Stimulated activated CD4-positive, alpha-beta T cell treated with anti-CD3 and anti-CD28 coated beads, Interleukin-4, amount 100 ng/mL, for 1 hour (primary cell): ENCODE data around the gene CLDN18.

Source experiments
- DNase-seq: peaks from one replicate; pipeline ENCODE4 v3.0.0-alpha.2; 2020

CLDN18 gene

DNA sequence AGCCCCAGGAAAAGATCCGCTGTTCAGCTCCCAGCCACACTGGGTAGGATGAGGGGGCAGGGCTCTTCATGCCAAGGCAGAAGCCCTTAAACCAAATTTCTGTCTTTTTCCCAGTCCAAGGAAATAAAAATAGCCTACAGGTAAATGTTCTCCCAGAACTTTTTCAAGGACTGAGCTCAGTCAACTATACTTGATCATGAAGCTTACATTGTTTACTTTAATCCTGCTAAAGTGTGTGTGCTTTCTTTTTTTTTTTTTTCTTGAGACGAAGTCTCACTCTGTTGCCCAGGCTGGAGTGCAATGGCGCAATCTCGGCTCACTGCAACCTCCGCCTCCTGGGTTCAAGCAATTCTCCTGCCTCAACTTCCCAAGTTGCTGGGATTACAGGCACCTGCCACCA is 17.9 kb downstream of the CLDN18 start:
- no peak for DNase-seq

DNA sequence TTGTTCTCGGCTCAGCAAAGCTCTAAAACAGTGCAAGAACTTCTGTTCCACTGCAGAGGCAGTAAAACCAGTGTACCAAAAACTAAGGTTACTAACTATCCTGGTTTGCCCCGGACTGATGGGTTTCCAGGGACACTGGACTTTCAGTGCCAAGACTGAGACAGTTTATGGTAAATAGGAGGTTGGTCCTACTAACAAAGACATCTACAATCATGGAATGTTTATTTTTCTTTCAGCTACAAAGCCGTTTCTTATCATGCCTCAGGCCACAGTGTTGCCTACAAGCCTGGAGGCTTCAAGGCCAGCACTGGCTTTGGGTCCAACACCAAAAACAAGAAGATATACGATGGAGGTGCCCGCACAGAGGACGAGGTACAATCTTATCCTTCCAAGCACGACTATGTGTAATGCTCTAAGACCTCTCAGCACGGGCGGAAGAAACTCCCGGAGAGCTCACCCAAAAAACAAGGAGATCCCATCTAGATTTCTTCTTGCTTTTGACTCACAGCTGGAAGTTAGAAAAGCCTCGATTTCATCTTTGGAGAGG is 20.8 kb downstream of the CLDN18 start:
- no peak for DNase-seq

DNA sequence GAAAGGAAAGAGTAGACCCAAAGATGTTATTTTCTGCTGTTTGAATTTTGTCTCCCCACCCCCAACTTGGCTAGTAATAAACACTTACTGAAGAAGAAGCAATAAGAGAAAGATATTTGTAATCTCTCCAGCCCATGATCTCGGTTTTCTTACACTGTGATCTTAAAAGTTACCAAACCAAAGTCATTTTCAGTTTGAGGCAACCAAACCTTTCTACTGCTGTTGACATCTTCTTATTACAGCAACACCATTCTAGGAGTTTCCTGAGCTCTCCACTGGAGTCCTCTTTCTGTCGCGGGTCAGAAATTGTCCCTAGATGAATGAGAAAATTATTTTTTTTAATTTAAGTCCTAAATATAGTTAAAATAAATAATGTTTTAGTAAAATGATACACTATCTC is 21.6 kb downstream of the CLDN18 start:
- DNase-seq: no peak

DNA sequence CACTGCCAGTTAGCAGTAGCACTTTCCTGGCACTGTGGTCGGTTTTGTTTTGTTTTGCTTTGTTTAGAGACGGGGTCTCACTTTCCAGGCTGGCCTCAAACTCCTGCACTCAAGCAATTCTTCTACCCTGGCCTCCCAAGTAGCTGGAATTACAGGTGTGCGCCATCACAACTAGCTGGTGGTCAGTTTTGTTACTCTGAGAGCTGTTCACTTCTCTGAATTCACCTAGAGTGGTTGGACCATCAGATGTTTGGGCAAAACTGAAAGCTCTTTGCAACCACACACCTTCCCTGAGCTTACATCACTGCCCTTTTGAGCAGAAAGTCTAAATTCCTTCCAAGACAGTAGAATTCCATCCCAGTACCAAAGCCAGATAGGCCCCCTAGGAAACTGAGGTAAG is 22.6 kb downstream of the CLDN18 start:
- no peak for DNase-seq

DNA sequence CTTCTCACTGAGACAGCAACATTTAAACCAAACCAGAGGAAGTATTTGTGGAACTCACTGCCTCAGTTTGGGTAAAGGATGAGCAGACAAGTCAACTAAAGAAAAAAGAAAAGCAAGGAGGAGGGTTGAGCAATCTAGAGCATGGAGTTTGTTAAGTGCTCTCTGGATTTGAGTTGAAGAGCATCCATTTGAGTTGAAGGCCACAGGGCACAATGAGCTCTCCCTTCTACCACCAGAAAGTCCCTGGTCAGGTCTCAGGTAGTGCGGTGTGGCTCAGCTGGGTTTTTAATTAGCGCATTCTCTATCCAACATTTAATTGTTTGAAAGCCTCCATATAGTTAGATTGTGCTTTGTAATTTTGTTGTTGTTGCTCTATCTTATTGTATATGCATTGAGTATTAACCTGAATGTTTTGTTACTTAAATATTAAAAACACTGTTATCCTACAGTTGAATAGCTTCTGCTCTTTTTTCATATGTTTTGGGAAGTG is 23.3 kb downstream of the CLDN18 start:
- no peak for DNase-seq

DNA sequence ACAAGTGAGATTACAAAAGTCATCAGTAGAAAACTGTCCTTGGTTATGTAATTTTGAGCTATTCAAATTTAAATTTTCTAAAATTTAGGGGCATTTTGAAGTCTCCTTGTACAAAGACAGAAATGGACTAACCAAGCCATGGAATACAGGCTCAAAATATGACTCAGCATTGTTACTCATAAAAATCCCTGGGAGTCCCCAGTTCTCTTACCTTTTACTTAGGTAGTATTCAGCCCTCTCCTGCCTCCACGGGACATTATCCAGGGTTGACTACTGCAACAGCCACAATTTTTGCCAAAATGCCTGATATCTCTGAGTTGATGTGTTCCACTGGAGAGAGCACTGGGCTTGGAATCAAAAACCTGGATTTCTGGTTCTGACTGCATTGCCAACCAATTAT is 25.0 kb downstream of the CLDN18 start:
- DNase-seq: no peak

DNA sequence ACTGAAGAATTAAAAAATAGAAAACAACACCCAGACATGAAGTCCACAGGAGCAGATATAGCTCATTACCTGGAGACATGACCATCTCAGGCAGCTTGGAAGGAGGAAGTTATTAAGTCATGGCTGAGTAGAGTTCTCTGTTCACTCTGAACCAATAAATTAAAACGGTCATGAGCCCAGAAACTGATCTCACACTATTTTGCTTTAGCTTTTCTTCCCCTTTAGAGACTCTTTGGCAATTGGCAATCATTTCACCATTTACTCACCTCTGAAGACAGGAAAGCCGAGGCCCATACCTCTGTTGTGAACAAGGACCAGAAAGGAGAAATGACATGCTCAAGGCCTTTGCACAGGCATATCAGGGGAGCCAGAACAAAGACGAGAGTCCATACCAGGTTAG is 26.6 kb downstream of the CLDN18 start:
- DNase-seq: no peak

DNA sequence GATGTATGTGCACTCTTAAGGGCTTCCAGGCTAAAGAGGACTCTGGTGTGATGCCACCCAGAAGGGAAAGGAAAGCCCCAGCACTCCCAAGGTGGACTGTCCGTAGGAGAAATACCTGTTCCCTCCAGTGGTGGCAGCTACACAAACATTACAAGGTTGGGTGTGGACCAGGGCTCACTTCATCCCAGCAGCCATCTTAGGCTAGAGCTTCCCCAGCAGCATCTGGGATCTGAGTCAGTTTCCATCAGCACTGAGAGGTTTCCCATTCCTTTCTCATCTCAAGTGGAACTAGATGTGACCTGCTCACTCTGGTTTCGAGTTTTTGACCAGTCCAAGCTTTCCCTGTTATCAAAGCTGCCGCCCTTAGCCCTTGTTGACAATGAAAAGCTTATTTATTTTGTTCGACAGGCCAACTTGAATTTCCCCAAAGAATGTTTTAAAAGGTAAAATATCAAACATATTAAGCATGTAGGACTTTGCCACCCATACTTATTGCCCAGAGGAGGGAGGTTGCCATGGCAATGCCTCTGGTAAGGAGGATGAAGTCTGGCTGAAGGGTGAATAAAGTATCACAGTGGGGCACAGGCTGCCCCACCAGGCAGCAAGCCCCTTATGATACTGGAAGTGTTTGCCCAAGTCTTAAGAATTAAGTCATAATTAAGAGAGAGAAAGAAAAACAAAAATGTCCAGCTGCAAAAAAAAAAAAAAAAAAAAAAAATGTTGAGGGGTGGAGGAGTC is 28.9 kb downstream of the CLDN18 start:
- DNase-seq: no peak

DNA sequence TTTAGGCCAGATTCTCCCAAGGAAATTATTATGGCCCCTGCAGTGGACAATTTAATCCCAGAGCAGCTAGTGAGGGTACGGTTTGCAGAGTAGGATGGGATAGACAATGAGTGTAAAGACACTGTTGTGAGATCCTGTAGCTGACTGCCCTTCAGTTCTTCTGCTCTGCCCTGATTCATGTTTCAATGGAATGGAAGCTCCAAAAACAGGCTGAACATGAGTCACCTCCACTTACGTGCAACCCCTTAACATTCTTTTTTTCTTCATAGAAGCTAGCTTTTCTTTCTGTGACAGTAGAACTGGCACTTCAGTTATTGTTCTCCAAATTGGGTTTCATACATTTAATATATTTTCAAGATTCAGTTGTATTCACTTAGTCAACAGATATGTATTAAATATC is 32.1 kb downstream of the CLDN18 start:
- no peak for DNase-seq

DNA sequence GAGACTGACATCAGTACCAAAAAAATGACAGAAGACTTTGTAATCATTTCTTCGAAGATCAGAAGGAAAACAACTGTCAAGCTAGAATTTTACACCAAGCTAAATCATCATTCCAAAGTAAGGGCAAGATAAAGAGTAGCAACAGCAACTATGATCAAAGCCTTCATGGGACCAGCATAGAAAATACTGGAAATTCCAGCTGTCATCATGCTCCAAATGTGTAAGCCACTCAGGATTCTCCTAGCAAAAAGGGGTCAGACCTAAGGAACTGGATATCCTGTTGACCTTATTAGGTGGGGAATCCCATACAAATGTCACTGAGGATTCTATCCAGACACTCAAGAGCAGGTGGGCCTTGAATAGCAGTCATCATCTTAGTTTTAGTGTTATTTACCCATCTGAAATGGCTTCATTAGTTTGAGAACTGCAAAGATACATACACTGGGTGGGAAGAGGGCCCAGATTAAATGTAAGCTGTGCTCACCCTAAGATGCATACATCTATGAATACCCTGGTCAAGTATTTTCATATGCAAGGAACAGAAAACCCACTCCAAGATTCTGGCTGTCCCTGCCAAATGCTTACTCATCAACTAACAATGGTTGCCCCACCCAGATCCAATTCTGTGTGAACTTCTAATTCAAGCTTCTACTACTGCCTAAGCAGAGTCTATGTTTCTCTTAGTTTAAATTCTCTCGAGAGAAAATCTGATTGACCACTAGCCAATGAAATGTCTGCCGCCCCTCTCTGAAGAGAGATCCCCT is 33.5 kb downstream of the CLDN18 start:
- no peak for DNase-seq

DNA sequence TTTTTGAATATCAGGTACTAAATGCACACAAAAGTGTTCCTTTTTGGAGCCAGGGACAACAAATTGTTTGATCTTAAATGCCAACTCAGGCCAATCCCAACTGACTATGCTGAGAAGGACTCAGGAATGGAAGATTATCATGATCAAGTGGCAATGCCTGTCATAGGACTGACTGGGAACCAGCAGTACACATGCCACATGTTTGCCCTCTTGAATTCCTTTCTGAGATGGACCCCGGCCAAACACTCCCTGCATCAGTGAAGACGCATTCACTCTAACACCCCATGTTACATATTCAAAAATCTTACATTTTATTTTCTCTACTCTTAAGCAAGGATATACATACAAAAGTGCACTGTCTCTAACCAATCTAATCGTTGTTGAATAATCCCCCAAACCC is 36.1 kb downstream of the CLDN18 start:
- no peak for DNase-seq

DNA sequence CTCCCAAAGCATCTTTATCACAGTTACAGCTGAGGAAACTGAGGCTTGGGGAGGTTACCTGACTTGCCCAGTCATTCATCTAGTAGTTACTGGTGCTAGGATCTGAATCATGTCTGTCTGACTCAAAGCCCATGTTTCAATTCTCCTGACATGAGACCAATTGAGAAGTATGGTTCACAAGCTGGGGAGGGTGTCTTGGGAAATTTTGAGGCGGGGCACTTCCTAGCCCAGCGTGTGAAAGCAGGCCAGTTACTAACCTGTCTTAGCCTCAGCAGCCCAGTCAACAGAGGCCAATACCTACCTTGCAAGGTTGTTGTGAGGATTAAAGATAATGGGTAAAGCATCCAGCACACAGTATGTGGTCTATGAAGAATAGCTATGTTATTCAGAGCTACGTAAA is 37.0 kb downstream of the CLDN18 start:
- no peak for DNase-seq

DNA sequence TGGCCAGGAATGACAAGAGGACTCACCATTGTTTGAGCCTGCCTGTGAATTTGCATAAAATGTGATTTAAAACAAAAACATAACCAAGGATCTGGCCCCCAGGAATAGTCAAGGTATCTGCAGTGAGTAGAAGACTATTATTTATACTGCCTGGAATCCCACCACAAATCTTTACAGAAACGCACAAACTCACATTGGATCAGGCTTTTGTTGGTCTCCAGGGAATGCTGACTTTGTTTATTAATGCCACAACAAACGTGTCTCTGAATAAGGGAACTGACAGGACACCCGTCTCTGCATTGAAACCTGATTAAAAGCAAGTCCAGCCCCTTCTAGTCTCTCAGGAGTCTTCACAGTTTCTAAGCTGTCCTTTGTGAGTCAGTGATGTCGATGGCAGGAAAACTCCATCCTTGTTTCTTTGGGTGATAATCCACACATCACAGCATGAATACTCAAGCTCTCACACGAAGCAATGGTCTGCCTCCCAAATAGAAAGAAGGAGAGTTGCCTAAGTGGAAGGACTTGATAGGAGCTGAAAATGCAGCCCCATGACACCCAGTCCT is 37.7 kb downstream of the CLDN18 start:
- no peak for DNase-seq

DNA sequence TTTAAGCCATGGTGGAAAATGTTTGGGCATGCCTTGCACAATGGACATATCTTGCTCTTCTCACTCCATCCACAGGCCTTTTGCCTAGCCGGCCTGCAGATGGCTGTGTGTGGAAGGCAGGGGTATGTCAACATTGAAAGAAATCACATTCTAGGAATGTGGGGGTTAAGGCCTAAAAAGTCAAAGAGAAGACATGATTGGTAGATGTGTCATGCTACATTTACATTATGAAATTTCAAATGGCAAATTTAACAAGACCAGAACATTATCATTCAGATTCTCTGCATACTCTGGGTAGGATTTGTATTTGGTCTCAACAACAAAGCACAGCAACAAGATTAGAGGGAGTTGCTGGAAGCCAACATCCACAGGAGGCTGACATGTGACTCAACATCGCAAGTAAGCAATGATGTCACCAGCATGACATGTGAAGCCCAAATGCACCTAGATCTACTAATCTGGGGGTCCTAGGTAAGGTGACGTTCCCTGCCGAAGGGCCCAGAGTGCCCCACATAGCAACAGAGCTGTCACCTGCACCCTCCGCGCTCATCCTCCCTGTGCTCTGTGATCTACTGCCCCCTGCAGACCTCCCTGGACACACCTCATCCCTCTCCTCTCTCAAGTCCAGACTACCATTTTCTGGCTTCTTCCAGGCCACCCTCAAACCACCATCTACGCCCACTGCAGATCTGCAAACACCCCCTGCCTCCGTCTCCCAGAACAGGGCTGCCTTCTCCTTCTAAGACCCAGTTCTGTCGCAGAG is 39.4 kb downstream of the CLDN18 start:
- no peak for DNase-seq

DNA sequence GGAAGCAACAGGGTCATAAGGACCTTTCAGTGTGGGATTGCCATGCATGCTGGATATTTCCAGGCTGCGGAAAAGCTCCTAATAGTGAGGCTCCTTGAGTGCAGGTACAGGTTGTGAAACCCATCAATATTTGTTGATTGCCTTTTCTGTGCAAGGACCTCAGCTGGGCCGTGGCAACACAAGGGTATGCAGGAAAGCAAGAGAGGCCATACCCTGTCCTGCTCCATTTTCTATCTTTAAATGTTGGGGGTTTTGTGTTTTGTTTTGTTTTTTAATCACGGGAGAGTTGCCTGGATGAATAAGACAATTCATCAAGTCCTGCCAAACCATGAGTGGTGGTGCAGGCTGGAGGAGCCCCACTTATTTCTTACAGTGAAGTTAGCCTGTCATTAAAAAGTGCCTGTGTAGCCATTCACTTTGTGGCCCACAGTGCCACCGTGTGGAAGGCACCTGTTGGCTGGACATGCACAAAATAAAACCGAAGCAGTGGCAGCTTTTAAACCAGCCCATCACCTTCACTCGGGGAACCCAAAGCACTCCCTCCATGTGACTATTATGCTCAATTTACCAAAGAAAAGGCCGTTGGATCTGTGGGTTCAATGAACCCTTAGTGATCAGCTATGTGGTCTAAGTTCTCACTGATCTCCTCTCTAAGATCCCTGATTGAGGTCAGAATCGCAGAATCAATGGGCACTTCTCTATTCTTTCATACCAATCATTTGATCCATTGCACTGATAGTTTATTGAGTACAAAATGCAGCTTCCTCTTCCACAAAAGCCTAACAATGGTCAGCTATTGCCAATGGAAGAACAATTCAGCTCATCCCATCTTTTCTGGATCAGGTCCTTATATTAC is 42.2 kb downstream of the CLDN18 start:
- no peak for DNase-seq

DNA sequence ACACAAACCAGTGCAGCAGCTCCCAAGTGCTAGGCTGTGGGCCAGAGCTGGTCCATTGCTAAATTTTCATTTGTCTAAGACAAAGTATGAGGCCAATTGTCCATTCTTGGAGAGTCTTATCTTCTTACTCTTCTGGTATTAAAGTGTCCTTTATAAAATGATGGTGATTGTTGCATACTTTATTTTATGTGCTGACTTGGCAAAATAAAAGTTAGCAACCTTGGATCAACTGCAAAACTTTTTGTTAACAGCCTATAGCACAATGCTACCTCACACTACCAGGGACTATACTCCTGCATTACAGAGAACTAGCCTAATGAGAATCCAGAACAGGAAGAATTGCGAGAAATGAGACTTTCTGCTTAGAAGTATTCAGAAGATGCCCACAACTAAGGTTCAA is 44.1 kb downstream of the CLDN18 start:
- no peak for DNase-seq

DNA sequence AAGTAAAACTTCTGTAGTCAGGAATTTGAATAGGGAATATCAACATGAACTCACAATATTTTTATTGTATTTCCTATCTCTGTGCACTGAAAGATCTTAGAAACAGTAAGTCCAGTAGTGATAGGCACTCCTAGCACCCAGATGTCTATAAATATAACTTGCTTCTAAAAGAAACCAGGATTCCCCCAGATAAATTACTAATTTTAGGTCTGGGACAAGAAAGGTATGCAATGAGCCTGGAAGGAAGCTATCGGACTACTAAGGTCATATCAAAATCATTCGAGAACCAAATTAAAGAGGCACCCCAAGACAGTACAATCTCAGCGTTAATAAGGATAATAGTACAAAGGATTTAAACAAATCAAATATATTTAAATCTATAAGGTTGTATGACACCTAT is 47.4 kb downstream of the CLDN18 start:
- no peak for DNase-seq

DNA sequence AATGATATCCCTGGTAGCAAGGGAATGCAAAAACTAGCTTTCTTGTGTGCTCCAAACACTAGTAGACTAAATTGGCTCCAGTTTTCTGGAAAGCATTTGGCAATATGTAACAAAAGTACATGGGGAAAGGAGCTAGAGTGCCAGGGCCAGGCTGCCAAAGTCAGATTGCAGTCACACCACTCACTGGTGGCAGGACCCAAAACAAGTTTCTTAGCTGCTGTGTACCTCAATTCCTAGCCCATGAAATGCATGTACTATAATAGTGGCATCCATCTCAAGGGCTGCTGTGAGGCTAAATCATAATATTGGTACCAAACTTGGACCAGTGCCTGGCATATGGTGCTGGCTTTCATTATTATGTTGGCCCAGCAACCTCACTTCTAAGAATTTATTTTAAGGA is 49.3 kb downstream of the CLDN18 start:
- no peak for DNase-seq

DNA sequence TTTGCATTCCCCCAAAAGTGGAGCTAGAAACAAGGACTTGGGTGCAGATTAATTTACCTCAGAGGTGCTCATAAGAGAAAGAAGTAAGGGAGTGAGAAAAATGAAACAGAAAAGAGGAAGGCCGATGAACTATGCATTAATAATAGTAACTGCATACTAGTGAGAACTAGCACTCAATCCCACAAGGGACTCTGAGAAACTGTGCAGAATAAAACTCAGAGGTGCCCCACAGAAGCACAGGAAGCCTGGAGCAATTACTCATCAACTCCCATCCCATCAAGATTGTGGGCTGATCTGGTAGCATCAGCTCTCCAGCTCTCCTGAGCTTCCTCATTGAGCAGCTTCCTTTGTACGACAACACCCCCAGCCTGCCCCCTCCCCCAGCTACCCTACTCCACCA is 50.8 kb downstream of the CLDN18 start:
- no peak for DNase-seq

DNA sequence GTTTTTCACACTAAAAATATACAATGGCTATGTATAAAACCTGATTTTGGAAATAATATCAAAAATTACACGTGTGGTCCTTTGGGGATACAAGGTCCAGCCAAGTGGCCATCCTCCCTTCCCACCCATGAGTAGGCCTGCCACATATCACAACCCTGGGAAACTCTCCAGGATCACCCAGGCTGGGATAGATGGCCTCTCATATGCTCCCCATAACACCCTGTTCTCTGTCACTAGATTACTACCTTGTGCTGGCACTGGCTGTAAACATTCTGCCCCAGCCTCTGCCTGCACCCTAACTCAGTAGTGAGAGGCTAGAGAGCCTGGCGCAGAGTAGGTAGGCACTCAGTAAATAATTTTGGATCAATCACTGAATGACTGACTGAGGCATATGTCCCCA is 52.1 kb downstream of the CLDN18 start:
- DNase-seq: no peak

DNA sequence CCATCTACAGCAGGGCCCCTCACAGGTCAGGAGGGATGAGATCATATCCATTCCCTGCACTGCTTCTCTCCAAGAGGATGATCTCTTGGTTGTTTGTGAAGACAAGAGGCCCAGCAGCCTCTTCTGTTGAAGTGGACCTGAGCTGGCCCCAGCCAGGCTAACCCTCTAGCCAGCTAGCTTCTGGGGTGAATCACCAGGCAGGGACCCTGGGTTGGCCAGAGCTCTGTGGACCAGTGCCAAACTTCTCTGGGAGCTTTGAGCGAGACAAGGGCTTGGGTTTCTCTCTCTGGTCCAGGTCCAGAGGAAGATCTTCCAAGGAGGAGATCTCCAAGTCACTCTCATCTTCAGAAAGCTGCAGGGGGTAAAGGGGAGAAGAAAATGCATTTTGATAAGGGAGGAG is 52.7 kb downstream of the CLDN18 start:
- DNase-seq: no peak

DNA sequence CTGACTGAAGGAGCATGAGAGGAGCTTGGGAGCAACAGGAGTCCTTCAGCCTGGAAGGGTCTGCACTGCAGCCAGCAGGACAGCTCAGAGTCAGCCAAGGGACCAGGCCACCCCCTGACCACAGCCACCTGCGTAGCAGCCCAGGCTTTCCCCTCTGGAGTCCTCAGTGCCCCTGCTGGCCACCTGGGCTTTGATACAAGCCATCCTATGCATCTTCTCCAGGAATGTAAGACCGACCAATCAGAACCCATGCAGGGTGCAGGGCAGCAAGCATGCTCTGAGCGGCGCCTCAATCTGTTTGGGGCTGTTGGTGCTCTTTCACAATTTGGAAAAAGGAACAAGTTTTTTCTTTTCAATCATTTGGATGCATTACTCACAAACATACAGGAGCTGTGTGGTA is 53.5 kb downstream of the CLDN18 start:
- DNase-seq: no peak
